ENCODE data around the gene FCER2.

Gene FCER2

DNA sequence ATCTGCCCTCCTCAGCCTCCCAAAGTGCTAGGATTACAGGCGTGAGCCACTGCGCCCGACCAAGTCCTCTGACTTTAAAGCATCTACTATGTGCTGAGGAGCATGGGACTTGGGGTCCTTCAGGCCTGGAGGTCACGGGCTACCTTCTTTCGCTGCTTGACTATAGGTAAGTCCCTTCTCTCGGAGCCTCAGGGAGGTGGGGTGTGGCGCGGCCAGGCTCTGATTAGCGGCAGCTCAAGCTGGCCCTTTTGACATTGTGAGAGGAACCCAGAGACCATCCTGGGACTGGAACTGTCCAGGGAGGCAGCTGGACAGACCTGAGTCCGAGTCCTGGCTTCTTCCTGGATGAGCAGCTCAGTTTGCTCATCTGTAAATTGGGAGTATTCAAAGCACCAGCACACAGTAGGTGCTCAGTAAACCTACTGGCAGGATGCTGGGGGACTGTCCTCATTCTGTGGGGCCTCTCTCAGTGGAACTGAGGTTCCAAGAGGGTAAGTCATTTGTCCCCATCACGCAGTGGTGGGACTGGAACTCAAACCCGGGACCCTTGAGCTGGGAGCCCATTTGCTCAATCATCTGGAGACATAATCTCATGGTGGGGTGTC, 780 bp downstream of the FCER2 start:
- DNase-seq (ENCODE audit: low read depth in 3 of 3): no peak

DNA sequence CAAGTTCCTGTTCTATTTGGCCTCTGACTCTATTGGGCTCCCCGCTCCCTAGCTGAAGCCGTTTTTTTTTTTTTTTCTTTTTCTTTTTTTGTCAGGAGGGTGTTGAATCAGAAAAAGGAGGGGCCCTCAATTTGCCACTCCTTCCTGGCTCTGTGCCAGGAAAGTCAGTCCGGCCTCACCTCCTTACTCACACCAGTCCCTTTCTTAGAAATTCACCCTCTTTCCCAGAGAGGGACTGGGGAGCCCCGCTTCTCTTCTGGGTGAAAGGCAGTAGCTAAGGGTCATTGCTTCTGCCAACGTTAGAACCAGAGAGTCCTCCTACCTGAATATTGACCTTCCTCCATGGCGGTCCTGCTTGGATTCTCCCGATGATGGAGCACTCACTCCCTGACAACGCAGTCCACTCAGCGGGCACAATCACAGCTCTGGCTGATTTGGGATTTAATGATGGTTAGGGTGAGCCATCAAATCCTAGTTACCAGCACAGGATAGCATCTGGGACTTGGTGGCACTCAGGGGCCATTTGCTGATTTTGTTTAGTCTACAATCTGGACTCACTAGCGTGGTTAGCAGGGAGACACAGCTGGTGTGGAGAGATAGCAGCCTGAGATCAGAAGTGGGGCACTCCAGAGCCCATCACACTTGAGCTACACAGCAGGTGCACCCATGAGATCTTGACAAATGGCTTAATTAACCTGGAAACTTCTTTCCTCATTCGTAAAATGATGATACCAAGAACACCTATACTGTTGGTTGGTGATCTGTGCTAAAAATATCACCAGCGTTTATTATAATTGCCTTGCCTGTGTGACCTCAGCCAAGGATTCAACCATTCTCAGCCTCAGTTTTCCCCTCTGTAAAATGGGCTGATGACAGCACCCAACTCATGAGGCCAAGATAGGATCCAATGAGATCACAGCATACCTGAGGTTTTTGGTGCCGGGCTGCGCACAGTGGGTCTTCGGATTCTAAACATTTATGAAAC, 2.2 kb downstream of the FCER2 start:
- peak in 1 of 3 experiments; percentile 61 for DNase-seq (ENCODE audit: low read depth in 3 of 3)

DNA sequence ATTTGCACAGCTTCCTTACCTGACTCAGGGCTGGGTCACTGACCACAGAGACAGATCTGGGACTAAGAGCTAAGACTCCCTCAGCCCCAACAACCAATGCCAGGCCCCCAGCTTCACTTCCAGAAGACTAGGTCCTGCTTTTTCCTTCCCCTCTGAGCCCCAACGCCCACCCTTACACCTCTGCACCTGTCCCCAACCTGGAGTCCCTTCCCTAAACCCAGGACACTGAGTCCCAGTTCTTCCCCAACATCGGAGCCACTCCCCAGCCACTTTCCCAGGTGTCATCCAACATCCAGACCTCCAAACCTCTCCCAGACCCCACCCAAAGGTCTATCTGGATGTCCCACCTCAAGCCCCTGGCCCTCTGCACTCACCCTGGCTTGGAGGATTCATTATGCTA, 2.9 kb downstream of the FCER2 start:
- no peak for DNase-seq (ENCODE audit: low read depth in 3 of 3)

DNA sequence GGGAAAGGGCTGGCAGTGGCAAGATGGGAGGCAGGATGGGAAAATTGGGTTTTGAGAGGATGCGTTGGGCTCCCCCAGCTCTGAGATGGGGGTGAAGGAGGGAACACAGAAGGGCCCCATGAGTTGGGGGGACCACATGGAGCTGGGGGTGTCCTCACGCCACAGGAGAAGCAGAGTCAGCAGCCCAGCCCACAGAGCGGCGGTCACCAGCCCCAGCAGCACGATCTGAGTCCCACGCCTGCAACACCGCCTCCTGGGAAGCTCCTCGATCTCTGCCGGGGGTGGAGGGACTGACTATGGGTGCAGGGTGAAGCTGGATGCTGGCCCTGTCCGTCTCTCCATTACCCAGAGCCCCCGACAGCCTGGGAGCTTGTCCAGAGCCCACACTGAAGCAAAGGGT, 3.3 kb downstream of the FCER2 start:
- no peak for DNase-seq (ENCODE audit: low read depth in 3 of 3)

DNA sequence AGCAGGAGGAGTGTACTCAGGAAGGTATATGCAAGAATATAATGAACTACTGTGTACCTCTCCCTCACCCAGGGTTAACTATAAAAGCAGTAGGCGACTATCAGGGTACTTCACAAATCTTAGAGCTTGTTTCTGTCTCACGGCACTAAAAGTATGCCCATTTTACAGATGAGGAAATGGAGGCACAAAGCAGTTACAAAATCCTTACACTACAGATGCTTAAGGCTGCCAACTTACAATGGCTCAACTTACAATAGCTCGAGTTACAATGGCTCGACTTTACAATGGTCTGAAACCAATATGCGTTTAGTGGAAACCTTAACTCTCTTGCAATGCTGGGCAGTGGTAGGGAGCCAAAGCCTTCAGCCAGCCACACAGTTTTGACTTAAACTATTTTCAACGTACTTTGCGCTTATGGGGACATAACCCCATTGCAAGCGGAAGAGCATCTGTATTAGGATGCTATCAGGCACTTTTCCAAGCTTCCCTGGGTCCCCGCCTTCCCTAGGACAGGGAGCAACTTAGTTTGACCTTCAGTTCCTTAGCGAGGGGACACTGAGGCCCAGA, 4.1 kb downstream of the FCER2 start:
- no peak for DNase-seq (ENCODE audit: low read depth in 3 of 3)

DNA sequence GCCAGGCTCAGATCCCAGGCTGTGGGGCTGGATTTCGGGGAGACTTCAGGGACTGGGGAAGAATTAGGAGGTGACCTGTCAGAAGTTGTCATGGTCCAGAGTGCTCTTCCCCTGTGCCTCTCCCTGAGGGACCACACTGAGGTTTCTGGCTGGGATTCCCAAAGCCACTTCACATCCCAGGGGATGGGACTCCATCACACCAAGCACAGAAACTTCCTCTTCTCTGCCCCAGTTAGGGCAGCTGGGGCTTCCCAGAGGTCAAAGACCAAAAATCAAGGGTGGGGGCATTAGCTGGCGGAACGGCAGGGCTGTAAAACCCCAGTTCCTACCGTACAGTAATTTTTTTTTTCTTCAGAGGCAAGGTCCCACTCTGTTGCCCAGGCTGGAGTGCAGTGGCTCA, 7.4 kb downstream of the FCER2 start:
- no peak for DNase-seq (ENCODE audit: low read depth in 3 of 3)

DNA sequence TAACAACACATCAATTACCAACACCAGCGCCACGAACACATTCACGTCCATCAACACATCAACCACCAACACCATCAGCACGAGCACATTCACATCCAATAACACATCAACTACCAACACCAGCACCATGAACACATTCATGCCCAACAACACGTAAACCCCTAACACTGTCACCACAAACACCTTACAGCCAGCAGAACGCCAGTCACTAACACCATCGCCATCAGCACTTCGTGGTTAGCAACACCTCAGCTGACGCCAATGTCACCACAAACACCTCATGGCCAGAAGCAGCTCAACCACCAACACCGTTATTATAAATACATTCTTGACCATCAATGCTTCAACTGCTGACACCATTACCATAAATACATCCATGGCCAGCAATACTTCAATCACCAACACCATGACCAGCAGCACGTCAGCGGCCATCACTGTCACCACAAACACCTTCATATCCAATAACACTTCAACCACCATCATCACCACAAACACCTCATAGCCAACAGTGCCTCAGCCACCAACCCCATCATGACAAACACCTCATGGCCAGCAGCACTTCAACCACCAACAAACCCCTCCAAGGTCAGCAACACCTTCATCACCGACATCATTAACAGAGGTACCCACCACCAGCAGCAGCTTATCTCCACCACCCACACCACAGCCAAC, 9.4 kb downstream of the FCER2 start:
- no peak for DNase-seq (ENCODE audit: low read depth in 3 of 3)

DNA sequence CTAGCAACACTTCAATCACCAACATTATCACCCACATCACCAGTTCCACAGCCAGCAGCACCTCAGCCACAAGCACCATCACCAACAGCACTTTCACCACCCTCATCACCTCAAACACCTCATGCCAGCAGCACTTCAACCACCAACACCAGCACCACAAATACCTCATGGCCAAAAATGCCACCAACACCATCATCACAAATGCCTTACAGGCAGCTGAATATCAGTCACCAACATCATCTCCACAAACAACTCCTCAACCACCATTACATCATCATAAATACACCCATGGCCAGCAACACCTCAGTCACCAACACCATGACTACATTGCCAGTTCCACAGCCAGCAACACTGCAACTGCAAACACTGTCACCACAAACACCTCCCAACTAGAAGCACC, 10.4 kb downstream of the FCER2 start:
- DNase-seq (ENCODE audit: low read depth in 3 of 3): no peak

DNA sequence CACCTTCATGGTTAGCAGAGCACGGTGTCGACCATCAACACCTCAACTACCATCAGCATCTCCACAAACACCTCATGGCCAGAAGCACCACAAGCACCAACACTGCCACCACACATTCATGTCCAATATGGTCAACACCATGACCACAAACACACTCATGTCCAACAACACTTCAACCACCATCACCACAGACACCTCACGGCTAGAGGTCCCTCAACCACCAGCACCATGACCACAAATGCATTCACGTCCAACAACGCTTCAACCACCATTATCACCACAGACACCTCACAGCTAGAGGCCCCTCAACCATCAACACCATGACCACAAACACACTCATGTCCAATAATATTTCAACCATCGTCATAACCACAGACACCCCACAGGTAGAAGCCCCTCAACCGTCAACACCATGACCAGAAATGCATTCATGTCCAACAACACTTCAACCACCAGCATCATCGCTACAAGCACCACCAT, 11.1 kb downstream of the FCER2 start:
- no peak for DNase-seq (ENCODE audit: low read depth in 3 of 3)

DNA sequence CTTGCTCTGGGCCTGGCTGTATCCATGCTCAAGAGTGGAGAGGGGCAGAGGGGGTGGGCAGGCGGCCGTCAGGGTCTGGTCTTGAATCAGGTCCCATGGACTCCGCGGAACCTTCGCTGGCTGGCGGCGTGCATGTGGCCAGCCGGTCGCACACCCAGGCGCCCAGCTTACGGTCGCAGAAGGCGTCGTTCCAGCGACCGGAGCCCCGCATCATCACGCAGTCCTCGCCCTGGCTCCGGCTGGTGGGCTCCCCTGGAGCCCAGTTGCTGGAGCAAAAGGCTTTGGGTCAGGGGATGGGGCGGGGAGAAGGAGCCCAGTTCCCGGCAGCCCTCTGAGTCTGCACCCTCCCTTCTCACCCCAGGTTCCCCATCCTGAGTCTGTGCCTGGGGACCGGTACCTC, 12.8 kb downstream of the FCER2 start:
- no peak for DNase-seq (ENCODE audit: low read depth in 3 of 3)

DNA sequence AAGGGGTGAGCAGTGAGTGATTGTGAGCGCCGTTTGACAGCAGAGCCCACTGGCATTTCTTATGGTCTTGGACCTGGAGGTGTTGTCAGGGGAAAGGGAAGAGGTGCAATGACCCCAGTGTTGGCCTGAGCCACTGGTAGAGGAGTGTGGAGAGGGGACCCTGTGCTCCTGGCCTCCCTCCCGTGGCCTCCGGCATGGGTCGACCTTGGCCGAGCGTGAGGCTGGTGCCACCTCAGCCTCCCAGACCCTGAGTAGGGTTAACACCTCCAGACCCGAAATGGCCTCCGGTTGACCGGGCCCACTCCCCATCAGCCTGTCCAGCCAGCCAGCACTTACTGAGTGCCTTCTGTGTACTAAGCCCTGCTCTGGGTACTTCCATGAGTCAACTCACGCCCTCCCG, 14.8 kb downstream of the FCER2 start:
- no peak for DNase-seq (ENCODE audit: low read depth in 3 of 3)

DNA sequence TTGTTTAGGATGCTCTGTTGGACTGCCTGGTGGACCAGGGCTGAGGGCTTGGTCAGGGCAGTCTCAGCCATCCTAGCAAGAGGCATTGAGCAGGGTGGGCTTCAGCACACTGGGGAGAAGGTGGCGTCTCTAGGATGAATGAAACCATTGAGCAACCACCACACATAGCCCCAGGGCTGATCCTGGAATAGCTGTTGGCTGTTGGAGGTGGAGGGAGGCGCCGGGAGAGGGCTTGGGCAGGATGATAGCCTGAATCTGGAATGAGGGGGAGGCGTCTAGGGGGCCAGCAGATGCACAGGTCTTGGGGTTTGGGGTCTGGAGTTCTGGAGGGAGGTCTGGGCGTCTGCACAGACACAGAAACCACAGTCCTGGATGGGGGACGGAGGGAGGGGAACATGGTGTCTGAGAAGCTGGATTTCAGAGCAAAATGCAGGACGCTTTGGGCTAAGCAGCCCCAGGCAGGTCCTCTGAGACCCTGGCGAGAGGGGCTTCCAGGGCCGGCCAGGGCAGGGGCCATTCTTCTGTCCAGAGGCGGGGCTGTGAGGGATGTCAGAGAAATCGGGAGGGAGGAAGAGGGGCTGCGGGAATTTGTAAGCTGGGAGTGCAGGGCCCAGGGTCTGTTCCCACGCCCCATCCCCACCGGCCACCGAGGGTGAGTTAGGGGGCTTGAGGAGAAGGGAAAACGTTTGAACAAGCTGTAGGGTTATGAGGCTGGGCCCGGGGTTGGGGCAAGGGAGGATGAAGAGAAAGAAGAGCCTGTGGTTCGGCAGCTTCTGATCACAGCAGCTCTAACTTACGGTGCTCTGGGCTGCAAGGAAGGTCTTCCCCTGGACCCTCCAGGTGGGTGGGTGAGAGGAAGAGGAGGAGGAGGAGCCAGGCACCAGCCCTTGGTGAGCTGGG, 16.1 kb downstream of the FCER2 start:
- no peak for DNase-seq (ENCODE audit: low read depth in 3 of 3)

DNA sequence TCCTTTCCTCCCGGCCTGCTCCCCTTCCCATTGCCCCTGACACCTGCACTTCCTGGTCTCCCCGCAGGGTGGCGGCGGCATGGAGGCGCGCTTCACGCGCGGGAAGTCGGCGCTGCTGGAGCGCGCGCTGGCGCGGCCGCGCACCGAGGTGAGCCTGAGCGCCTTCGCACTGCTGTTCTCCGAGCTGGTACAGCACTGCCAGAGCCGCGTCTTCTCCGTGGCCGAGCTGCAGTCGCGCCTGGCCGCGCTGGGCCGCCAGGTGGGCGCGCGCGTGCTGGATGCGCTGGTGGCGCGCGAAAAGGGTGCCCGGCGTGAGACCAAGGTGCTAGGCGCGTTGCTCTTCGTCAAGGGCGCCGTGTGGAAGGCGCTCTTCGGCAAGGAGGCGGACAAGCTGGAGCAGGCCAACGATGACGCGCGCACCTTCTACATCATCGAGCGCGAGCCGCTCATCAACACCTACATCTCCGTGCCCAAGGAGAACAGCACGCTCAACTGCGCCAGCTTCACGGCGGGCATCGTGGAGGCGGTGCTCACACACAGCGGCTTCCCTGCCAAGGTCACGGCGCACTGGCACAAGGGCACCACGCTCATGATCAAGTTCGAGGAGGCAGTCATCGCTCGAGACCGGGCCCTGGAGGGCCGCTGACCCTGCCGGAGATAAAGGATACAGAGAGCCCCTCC, 19.6 kb downstream of the FCER2 start:
- no peak for DNase-seq (ENCODE audit: low read depth in 3 of 3)

DNA sequence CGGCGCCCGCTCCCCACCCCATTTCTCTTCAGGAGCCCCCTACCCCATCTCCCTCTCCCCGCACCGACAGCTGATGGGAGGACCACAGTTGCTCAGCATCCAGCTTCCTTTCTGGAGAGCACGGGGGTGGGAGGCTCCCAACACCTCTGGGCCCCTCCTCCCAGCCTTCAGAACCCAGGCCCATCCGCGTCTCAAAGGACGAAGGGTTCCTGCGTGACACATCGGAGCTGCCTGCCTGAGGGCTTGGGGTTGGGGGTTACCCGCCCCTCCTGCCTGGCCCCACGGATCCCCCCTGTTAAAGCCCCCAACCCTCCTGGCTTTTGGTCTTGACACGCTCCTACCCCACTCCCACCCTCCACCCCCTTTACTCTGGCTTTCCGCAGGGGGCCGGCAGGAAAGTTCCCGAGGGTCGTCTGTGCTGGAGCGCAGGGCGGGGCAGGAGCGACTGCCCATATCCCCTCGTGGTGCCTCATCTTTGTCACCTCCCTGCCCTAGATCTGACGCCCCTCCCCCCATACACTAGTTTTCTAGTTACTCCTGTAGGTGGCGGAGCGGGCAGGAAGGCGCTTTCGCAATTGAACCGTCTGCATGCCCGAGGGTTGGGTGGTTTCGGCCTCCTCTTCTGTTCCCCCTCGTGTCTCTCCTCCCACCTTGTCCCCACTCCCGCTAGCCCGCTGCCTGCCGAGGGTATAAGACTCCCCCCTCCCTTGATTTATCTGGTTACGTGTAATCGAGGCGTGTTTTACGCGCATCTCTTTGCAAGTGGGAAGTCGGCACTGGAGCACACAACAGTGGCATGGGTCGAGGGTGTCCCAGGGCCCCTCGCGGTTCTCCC, 20.4 kb downstream of the FCER2 start:
- peak; percentile 76 to 84 (median 84) for DNase-seq (ENCODE audit: low read depth in 3 of 3)

DNA sequence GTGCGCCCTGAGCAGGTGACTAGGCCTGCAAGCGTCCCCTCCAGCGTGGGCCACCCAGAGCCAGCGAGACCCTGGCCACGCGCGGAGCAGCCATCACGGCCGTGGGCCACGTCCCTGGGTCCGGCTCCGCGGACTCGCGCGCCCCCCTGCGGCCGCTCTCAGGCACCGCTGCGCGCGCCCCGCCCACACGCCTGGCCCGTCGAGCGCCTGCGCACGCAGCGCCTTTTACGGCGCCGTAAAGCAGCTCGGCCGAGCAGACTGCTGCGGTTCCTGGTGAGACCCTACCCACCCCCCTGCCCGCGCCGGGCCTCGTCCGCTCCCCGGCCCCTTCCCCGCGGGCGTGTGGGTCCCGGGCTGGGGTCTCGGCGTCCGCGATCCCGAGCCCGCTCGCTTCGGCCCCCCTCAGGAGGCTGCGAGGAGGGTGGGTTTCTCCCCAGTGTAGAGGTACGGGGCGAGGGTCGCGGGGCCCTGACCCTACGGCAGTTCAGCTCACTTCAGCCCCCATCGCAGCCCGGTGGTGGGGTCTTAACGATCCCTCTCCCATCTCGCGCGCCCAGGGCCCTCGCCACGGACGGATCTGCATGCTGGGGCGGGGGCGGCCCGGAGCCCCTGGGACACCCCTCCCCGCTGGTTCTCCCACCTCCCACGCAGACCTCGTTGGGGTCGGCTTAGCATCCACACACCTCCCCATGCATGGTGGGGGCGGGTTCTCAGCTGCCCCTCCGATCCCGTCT, 21.2 kb downstream of the FCER2 start, which contains the start of gene TRAPPC5:
Gene TRAPPC5 (plus strand): TSS at position 228 of the 734 bp plus-strand sequence. CDS start 1,421 bp downstream, outside the sequence.
- peak; percentile 70 to 82 (median 73) for DNase-seq (ENCODE audit: low read depth in 3 of 3)

DNA sequence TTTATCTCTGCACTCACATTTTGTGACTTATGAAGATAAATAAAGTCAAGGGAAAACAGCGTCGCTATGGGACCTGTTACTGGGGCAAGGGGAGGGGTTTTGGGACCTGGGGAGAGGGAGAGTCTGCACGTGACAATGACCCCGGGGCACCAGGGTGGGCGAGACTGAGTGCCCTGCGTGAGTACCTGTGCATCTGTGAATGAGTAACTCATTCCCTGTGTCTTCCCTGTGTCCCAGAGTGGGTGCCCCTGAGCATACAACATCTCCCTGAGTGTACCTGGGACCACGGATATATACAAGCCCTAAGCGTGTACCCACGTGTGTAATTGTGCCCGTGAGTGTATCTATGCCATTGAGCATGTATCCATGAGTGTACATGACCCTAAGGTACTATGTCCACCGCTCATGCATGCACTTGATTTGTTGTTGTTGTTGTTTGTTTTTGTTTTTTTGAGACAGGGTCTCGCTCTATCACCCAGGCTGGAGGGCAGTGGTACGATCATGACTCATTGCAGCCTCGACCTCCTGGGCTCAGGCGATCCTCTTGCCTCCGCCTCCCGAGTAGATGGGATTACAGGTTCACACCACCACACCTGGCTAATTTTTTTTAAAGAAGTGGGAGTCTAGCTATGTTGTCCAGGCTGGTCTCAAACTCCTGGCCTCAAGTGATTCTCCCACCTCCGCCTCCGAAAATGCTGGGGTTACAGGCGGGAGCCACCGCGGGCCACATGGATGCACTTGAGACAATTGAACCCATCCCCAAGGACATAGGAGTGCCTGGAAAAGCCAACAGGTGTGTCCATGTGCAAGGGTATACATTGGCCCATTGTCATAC, 21.9 kb downstream of the FCER2 start:
- DNase-seq (ENCODE audit: low read depth in 3 of 3): no peak

DNA sequence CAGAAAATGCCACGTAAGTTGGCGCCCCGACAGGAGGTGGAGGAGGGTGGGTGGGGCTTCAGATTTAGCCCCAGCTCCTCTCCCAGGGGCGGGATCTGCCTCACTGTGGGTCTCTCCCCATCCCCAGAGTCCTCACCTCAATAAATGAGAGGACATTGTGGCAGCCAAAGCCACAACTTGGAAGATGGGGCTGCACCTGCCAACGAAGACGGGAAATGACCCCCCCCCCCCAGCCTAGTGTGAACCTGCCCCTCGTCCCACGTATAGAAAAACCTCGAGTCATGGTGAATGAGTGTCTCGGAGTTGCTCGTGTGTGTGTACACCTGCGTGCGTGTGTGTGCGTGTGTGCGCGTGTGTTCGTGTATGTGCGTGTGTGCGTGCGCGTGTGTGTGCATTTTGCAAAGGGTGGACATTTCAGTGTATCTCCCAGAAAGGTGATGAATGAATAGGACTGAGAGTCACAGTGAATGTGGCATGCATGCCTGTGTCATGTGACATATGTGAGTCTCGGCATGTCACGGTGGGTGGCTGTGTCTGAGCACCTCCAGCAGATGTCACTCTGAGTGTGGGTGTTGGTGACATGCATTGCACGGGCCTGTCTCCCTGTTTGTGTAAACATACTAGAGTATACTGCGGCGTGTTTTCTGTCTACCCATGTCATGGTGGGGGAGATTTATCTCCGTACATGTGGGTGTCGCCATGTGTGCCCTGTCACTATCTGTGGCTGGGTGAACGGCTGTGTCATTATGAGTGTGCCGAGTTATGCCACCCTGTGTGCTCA, 22.8 kb downstream of the FCER2 start:
- peak; percentile 35 to 64 (median 58) for DNase-seq (ENCODE audit: low read depth in 3 of 3)

All from stimulated activated CD4-positive, alpha-beta T cell treated with anti-CD3 and anti-CD28 coated beads, TNF-alpha, amount 100 ng/mL, for 24 hours (primary cell).